ENCODE data around the gene PAQR3. TPM values are rescaled to one million over a fixed set of nuclear protein-coding genes. Genes with fewer than 3 reads are reported as not detected.

Gene PAQR3
- total and polyA plus RNA-seq, 2 of the 8 experiments (the other 6 are each of a cell fraction or from before 2014, with no cell fraction given) = 28.9 to 35.2 TPM

- no peak overlapping the region for H4K8ac ChIP-seq (ENCODE audit: extremely low read depth, insufficient read depth, low read length)
- no peak for TF ChIP-seq SP4 (IDR thresholded peaks at IDR 0.05; ENCODE audit: low read length)
- TF ChIP-seq RFX5 (IDR thresholded peaks at IDR 0.05; ENCODE audit: borderline replicate concordance, low read depth, low read length) = no peak
- no peak for TF ChIP-seq ATF3 (IDR thresholded peaks at IDR 0.05; ENCODE audit: insufficient read depth, low read depth, low read length)
- no peak for TF ChIP-seq NANOG (IDR thresholded peaks at IDR 0.05; ENCODE audit: insufficient read depth, low read depth, low read length, poor library complexity, severe bottlenecking)
- TF ChIP-seq SP1 (IDR thresholded peaks at IDR 0.05; ENCODE audit: low read depth, low read length) = no peak
- no peak for TF ChIP-seq SRF (IDR thresholded peaks at IDR 0.05; ENCODE audit: low read depth, low read length)
- no peak for TF ChIP-seq EZH2 (IDR thresholded peaks at IDR 0.05; ENCODE audit: low read depth, low read length, severe bottlenecking)
- no peak for TF ChIP-seq CEBPB (IDR thresholded peaks at IDR 0.05; ENCODE audit: low read depth, low read length)
- no peak for TF ChIP-seq SIRT6 (IDR thresholded peaks at IDR 0.05; ENCODE audit: low read length)
- TF ChIP-seq BRCA1 (IDR thresholded peaks at IDR 0.05; ENCODE audit: low read depth, low read length) = no peak
- no peak for TF ChIP-seq FOSL1 (IDR thresholded peaks at IDR 0.05; ENCODE audit: insufficient read depth, low read depth, low read length)
- TF ChIP-seq KDM5A (IDR thresholded peaks at IDR 0.05; ENCODE audit: low read length) = no peak
- H2BK120ac ChIP-seq (replicated peaks; ENCODE audit: low read depth, low read length) = no peak overlapping the region
- POLR2A ChIA-PET (ENCODE audit: partially characterized antibody) = no interaction called here
- no peak overlapping the region for H3K4ac ChIP-seq (replicated peaks; ENCODE audit: insufficient read length, low read depth, low read length)
- no peaks in the 10 kb centered on the region for H4K20me1 ChIP-seq (replicated peaks in 1 of 2; ENCODE audit: control insufficient read depth in 1 of 2, insufficient read depth in 2 of 2, low read length in 2 of 2)
- no peak overlapping the region for H2AFZ ChIP-seq (ENCODE audit: low read length)
- H3K36me3 ChIP-seq (ENCODE audit: control insufficient read depth in 2 of 4, insufficient read depth in 4 of 4, low read length in 3 of 4) = no peaks in the 10 kb centered on the region
- H3K56ac ChIP-seq (replicated peaks; ENCODE audit: insufficient read length, low read depth, low read length) = no peak overlapping the region
- no peak overlapping the region for H2BK20ac ChIP-seq (ENCODE audit: low read length)
- H3K14ac ChIP-seq (ENCODE audit: insufficient read length) = no peak overlapping the region
- H3K4me2 ChIP-seq (ENCODE audit: insufficient read depth in 1 of 2, low read depth in 2 of 2, low read length in 2 of 2) = no peak overlapping the region
- H3K27ac ChIP-seq (ENCODE audit: low read depth, low read length) = no peak overlapping the region
- H3K23ac ChIP-seq (ENCODE audit: insufficient read length) = no peak overlapping the region
- DNase-seq (ENCODE audit: low read depth in 1 of 2, low spot score in 2 of 2) (no peak), FAIRE-seq (no peak)
- H3K9me3 ChIP-seq (ENCODE audit: insufficient read depth in 2 of 2, low read depth in 1 of 2, low read length in 1 of 2) = no peaks in the 10 kb centered on the region
- H2AK5ac ChIP-seq (ENCODE audit: low read depth, low read length) = no peak overlapping the region
- no peak overlapping the region for H2BK12ac ChIP-seq (ENCODE audit: low read depth, low read length)
- no peaks in the 10 kb centered on the region for H3K79me2 ChIP-seq (ENCODE audit: control insufficient read depth in 1 of 2, insufficient read depth in 2 of 2, low read length in 2 of 2)
- CTCF ChIA-PET (ENCODE audit: partially characterized antibody) = no interaction called here
- H3K9ac ChIP-seq (replicated peaks in 1 of 4; ENCODE audit: extremely low read depth in 1 of 4, low read depth in 3 of 4, low read length in 3 of 4) = no peak overlapping the region
- H2BK5ac ChIP-seq (ENCODE audit: low read depth, low read length) = no peak overlapping the region
- no peaks in the 10 kb centered on the region for H3K23me2 ChIP-seq (ENCODE audit: low read depth, low read length)
- WGBS, 2 experiments (ENCODE audit: extremely low coverage in 1 of 2, insufficient coverage in 1 of 2, insufficient read length in 1 of 2, insufficient replicate concordance in 2 of 2, low coverage in 1 of 2, low lambda C conversion rate in 2 of 2, missing lambda C conversion rate in 1 of 2) = 92% methylated on average over 1 of the region's 1 CpG; no CpG with 5 or more reads in 1 of the 2 experiments
- H3K4me3 ChIP-seq (ENCODE audit: extremely low read depth in 1 of 4, insufficient read depth in 2 of 4, low read depth in 3 of 4, low read length in 4 of 4) = no peak overlapping the region
- H2BK15ac ChIP-seq (ENCODE audit: low read length) = no peak overlapping the region
- no peaks in the 10 kb centered on the region for H3K27me3 ChIP-seq (replicated peaks in 1 of 4; ENCODE audit: control insufficient read depth in 3 of 4, extremely low read depth in 1 of 4, insufficient read depth in 3 of 4, low read length in 3 of 4)
- no peak overlapping the region for H4K91ac ChIP-seq (replicated peaks; ENCODE audit: insufficient read length, low read length)
- no peak overlapping the region for H3K18ac ChIP-seq (ENCODE audit: extremely low read depth, low read length)
- H3K4me1 ChIP-seq (replicated peaks in 1 of 4; ENCODE audit: control insufficient read depth in 3 of 4, insufficient read depth in 4 of 4, low read length in 3 of 4) = no peaks in the 10 kb centered on the region
- H3K79me1 ChIP-seq (ENCODE audit: low read depth, low read length) = no peaks in the 10 kb centered on the region
- no peak overlapping the region for H4K5ac ChIP-seq (ENCODE audit: insufficient read length, low read depth, low read length)
Measured at GRCh38 chr4:78904143-78904542, 35.1 kb downstream of the PAQR3 start.

Data from H1 (cell line).